Activated naive CD4-positive, alpha-beta T cell treated with anti-CD3 and anti-CD28 coated beads, Interleukin-2, amount 50 U/mL, for 24 hours (primary cell): ENCODE results near the gene CDCP1.

ENCODE experiments used
- H3K27ac Mint-ChIP-seq: one replicate; pipeline ENCODE4 v1.8.0; 2021; ENCODE audit warnings: mild to moderate bottlenecking, mixed read lengths
- H3K27me3 Mint-ChIP-seq: one replicate; pipeline ENCODE4 v1.8.0; 2021; ENCODE audit warnings: mixed read lengths
- H3K36me3 Mint-ChIP-seq: one replicate; pipeline ENCODE4 v1.8.0; 2021; ENCODE audit warnings: mixed read lengths
- H3K4me1 Mint-ChIP-seq: one replicate; pipeline ENCODE4 v1.8.0; 2021; ENCODE audit warnings: mixed read lengths
- H3K4me3 Mint-ChIP-seq: one replicate; pipeline ENCODE4 v1.8.0; 2021; ENCODE audit warnings: mild to moderate bottlenecking, mixed read lengths
- H3K9me3 Mint-ChIP-seq: one replicate; pipeline ENCODE4 v1.8.0; 2021; ENCODE audit warnings: mixed read lengths

CDCP1 gene

GRCh38 chr3:45180051-45180450, 33.9 kb upstream of the CDCP1 start:
- Mint-ChIP-seq H3K27me3 (no peaks in the 10 kb centered on the region), H3K27ac (no peak overlapping the region), H3K9me3 (no peaks in the 10 kb centered on the region), H3K36me3 (no peaks in the 10 kb centered on the region), H3K4me1 (peaks cover 5% of the 10 kb centered on the region), H3K4me3 (no peak overlapping the region)

DNA sequence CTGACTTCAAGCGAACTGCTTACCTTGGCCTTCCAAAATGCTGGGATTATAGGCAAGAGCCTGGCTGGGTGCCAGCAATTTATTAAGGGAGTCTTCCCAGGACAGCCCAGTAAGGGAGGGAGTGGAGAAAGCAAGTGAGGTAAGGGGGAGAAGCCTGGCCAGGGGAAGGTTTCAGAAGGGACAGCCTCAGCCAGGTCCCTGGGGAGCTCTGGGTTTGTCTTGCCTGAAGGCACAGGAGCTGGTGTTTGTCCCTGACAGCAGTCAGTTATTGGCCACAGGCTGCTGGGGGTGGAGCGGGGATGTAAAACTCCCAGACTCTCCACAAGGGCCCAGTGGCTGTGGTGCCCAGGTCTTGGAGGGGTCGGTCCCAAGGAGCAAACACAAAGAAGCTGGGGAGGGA, 33.0 kb upstream of the CDCP1 start:
- H3K4me1 Mint-ChIP-seq, result peaks cover 5% of the 10 kb centered on the region
- H3K27me3 Mint-ChIP-seq, result no peaks in the 10 kb centered on the region
- H3K4me3 Mint-ChIP-seq, result no peak overlapping the region
- no peaks in the 10 kb centered on the region for H3K9me3 Mint-ChIP-seq
- no peak overlapping the region for H3K27ac Mint-ChIP-seq
- no peaks in the 10 kb centered on the region for H3K36me3 Mint-ChIP-seq

DNA sequence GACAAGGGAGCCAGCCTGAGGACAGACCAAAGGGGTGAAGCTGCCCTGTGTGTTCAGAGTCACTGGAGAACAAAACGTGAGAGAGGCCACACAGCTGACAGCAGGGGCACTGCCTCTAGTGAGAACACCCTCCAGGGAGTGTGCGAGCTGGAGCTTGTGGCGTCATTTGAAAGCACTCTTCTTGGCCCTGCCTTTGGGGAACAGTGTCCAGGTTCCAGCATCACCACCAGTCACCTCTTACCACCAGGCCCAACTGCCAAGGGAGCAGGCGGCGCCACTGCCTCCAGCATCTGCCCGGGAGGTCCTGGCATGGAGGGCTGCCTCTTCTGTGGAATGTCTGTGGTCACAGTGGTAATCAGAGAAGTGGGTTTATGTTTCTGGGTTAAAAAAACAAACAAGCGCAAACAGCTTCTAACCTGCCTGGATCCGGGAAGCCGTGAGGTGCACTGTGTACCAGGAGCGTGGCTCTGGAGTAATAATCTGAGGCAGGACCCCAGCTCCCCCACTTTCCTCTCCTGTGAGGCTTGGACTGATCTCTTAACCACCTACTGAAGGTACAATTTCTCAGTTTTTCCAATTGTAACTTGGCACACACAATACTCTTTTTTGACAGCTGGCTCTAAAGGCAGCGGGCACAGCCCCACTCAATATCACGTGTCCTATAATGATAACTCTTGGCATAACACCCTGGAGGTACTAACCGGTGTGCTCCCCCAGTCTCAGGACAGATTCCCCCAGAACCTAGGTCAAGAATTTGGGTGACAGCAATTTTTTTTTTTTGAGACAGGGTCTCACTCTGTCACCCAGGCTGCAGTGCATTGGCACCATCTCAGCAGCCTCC, 32.2 kb upstream of the CDCP1 start:
- Mint-ChIP-seq H3K27ac (no peak overlapping the region), H3K4me1 (peaks cover 5% of the 10 kb centered on the region), H3K4me3 (no peak overlapping the region), H3K36me3 (no peaks in the 10 kb centered on the region), H3K9me3 (no peaks in the 10 kb centered on the region), H3K27me3 (no peaks in the 10 kb centered on the region)

GRCh38 chr3:45176912-45177311, 30.7 kb upstream of the CDCP1 start:
- no peak overlapping the region for H3K27ac Mint-ChIP-seq
- H3K27me3 Mint-ChIP-seq, result no peaks in the 10 kb centered on the region
- no peaks in the 10 kb centered on the region for H3K36me3 Mint-ChIP-seq
- H3K4me3 Mint-ChIP-seq, result no peak overlapping the region
- H3K9me3 Mint-ChIP-seq, result no peaks in the 10 kb centered on the region
- no peaks in the 10 kb centered on the region for H3K4me1 Mint-ChIP-seq

DNA sequence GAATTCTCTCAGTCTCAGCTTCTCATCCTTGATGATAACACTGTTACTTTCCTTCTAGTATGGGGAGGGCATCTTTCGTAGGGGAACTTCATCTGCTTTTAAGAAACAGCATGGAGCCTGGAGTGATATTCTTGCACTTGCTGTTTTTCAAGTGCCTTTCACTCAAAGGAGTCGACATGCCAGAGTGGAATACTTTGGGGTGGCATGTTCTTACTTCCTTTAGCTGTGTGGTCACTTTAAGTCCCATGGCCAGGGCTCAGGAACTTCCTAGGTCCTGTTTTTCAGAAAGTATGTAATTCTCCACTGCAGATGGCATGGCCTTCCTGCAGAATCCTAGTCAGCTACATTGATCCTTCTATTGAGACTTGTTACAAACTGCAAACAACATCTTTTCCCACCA, 28.1 kb upstream of the CDCP1 start:
- Mint-ChIP-seq H3K4me3 (no peak overlapping the region), H3K9me3 (no peaks in the 10 kb centered on the region), H3K36me3 (no peaks in the 10 kb centered on the region), H3K27me3 (no peaks in the 10 kb centered on the region), H3K27ac (no peak overlapping the region), H3K4me1 (peaks cover 15% of the 10 kb centered on the region)

DNA sequence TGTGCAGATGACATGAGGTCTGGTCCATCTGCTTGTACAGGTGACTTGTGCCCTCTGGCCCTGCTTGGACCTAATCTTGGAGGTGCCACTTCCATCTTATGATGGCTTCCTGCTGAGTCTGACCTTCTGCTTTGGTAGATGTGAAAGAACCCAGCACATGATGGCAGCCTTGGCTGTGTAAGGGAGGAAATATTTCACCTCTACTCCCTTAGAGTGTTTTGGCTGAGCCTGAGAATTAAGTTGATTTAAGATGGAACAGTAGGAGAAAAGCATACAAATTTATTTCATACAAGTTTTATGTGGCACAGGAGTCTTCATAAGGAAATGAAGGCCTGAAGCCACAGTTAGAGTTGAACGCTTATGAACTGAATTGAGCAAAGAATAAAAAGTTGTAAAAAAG, 27.6 kb upstream of the CDCP1 start:
- H3K9me3 Mint-ChIP-seq, result no peaks in the 10 kb centered on the region
- no peak overlapping the region for H3K4me3 Mint-ChIP-seq
- no peaks in the 10 kb centered on the region for H3K36me3 Mint-ChIP-seq

DNA sequence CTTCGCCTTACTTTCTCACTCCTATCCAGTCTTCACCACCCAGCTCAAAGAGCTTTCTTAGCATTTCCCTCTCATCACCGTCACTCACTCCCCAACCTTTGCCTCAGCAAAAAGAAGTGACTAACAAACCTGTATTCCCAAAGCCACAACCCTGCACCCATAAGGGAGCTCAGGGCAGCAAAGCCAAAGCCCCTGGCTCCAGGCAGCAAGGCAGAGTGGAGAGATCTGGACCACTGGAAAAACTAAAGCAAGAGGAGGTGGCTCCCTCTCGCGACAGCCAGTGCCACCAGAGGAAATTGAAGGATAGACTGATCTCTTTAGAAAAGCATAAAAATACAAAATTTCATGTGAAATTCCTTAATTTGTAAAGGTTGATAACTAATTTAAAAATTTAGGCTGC, 25.1 kb upstream of the CDCP1 start:
- Mint-ChIP-seq H3K4me3 (no peak overlapping the region), H3K4me1 (peaks cover 40% of the 10 kb centered on the region), H3K27ac (no peak overlapping the region), H3K27me3 (no peaks in the 10 kb centered on the region), H3K36me3 (no peaks in the 10 kb centered on the region), H3K9me3 (no peaks in the 10 kb centered on the region)

More for the DNA sequence above, 27.6 kb upstream of the CDCP1 start:
- Mint-ChIP-seq H3K4me1 (peaks cover 18% of the 10 kb centered on the region), H3K27ac (no peak overlapping the region), H3K27me3 (no peaks in the 10 kb centered on the region)

DNA sequence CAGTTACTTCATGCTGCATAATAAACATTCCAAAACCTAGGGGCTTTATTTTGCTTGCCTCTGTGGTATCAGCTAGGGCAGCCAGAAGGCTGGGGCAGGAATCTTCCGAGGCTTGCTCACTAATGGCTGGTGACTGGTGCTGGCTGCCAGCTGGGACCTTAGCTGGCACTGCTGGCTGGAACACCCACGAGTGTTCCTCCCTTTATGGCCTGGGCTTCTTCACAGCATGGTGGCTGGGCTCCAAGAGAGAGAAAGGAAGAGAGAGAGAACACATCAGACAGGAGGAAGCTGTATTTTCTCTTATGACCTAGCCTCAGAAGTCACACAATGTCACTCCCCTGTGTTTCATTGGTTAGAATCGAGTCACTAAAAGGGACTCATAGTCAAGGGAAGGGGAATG, 23.9 kb upstream of the CDCP1 start:
- no peak overlapping the region for H3K27ac Mint-ChIP-seq
- H3K27me3 Mint-ChIP-seq, result no peaks in the 10 kb centered on the region
- no peak overlapping the region for H3K4me3 Mint-ChIP-seq
- H3K36me3 Mint-ChIP-seq, result peaks cover 4% of the 10 kb centered on the region
- H3K9me3 Mint-ChIP-seq, result no peaks in the 10 kb centered on the region
- peaks cover 41% of the 10 kb centered on the region for H3K4me1 Mint-ChIP-seq

DNA sequence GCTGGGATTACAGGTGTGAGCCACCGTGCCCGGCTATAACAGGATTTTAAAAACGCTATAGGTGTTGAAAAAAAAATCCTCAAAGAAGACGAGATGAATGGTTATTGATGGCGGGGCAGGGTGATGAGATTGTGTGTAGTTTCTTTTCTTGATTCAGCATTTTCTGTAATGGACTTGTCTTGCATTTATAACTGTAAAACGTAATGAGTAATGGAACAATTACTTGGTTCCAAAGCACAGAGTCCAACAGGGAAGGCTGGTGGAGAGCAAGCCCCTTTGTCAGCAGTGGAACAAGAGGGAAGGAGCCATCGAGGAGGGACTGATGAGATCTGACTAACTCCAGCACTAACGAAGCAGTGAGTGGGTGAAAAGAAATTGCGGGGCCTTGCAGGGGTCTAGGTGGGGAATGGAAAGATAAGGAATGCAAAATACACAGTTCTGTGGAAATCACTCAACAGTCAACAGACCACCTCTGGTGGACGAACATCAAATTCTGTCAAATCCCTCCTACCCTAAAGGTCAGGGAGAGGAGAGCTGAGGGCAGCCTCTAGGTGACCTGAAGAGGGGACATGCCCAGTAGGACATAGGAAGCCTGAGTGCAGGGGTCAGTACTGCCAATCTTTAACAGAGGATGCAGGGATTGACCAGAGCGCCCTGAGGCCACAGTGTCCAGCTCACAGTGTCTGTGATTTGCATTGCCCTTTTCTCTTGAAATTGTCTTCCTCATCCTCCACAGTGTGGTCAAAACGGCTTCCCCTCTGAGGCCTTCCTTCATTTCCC, 23.1 kb upstream of the CDCP1 start:
- H3K27ac Mint-ChIP-seq, result peak overlapping the region; percentile 55
- peaks cover 4% of the 10 kb centered on the region for H3K36me3 Mint-ChIP-seq
- peaks cover 41% of the 10 kb centered on the region for H3K4me1 Mint-ChIP-seq
- no peak overlapping the region for H3K4me3 Mint-ChIP-seq
- H3K27me3 Mint-ChIP-seq, result no peaks in the 10 kb centered on the region
- H3K9me3 Mint-ChIP-seq, result no peaks in the 10 kb centered on the region

DNA sequence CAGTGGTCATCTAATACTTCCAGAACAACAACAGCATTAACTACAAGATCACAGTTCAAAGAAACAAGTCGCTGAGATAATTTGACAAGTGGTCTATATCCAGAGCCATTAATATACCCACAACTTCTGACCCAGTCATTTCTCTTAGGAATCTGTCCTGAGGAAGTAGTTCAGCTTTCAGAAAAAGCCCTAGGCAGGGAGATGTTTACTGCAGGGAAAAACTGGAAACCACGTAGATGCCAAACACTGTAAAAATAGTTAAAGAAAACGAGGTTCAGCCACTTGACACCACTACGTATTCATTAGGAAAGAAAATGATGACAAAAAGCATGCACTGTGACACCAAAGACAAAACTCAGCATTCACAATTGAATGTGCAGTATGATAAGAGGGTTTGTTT, 22.3 kb upstream of the CDCP1 start:
- no peak overlapping the region for H3K27ac Mint-ChIP-seq
- H3K36me3 Mint-ChIP-seq, result peaks cover 4% of the 10 kb centered on the region
- no peak overlapping the region for H3K4me3 Mint-ChIP-seq
- no peaks in the 10 kb centered on the region for H3K27me3 Mint-ChIP-seq
- no peaks in the 10 kb centered on the region for H3K9me3 Mint-ChIP-seq
- H3K4me1 Mint-ChIP-seq, result peaks cover 41% of the 10 kb centered on the region

DNA sequence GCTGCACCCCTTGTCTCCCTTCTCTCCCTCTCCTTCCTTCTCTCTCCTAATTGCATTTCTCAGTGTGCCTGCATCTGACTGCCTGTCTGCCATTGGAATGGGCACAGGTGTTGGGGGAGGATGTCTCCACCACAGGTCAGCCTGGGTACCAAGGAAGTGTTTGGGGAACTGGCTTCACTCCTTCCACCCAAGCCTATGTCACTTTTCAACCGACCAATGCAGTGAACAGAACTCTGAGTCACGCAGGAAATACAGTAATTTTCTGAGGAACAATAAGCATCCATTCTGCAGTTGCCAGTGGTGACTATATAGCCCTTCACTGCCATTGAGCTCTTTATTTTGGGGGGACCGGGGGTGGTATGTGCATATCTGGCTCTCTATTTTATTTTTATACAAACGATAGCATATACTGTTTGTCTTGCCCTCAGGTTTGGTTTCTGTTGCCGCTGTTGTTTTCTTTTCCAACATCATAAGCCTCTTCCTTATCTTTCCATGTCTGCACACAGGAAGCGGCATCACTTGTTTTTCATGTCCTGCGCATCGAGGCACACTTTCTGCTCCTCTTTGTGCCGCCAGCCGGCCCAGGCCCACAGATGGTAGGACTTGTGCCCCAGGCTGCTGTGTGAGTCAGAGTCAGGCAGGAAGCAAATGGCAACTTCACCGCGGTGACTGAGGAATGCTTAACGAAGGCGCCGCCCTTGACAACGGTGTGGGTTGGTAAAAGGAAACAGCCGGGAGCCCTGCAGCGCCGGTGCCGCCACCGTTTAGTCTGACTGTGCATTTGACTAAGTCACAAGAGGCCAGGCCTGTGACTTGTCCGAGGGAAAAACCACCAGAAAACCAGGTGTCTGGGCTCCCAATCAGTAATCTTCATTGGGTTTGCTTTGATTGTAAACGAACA, 21.1 kb upstream of the CDCP1 start:
- H3K27me3 Mint-ChIP-seq, result no peaks in the 10 kb centered on the region
- peak overlapping the region; percentile 74 for H3K4me3 Mint-ChIP-seq
- H3K4me1 Mint-ChIP-seq, result peaks cover 41% of the 10 kb centered on the region
- H3K27ac Mint-ChIP-seq, result peak overlapping the region; percentile 96
- peaks cover 4% of the 10 kb centered on the region for H3K36me3 Mint-ChIP-seq
- H3K9me3 Mint-ChIP-seq, result no peaks in the 10 kb centered on the region

DNA sequence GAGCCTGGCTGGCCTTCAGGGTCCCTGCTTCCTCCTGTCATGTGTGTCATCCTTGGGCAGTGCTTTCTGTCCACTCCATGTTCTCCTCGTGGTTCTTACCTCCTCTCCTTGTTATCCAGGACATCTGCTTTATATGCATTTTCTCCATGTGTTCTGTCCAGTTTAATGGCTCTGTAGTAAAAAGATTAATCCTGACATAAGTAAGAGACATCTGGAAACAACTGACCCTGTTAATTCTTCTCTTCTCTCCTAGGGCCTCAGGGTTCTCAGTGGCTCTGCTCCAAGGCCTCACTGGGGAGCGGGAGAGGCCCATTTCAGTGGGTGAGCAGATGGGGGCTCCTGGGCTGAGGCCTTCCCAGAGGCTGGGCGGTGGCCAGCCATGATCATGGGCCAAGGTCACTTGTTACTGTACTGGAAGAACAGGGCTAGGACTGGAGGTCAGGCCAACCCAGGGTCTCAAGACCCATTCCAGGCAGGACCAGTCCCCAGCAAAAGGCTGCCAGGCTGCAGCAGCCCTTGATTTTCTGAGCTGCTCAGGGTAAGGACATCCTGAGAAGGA, 20.2 kb upstream of the CDCP1 start:
- Mint-ChIP-seq H3K9me3 (no peaks in the 10 kb centered on the region), H3K36me3 (peaks cover 4% of the 10 kb centered on the region), H3K4me3 (no peak overlapping the region), H3K27ac (no peak overlapping the region), H3K4me1 (peaks cover 41% of the 10 kb centered on the region), H3K27me3 (no peaks in the 10 kb centered on the region)

GRCh38 chr3:45165497-45166283, 19.5 kb upstream of the CDCP1 start:
- peaks cover 38% of the 10 kb centered on the region for H3K4me1 Mint-ChIP-seq
- H3K36me3 Mint-ChIP-seq, result peaks cover 4% of the 10 kb centered on the region
- H3K27me3 Mint-ChIP-seq, result no peaks in the 10 kb centered on the region
- H3K4me3 Mint-ChIP-seq, result no peak overlapping the region
- H3K27ac Mint-ChIP-seq, result no peak overlapping the region
- no peaks in the 10 kb centered on the region for H3K9me3 Mint-ChIP-seq

GRCh38 chr3:45164056-45164455, 17.9 kb upstream of the CDCP1 start:
- Mint-ChIP-seq H3K27ac (no peak overlapping the region), H3K4me1 (peaks cover 24% of the 10 kb centered on the region), H3K36me3 (peaks cover 4% of the 10 kb centered on the region), H3K4me3 (no peak overlapping the region), H3K9me3 (no peaks in the 10 kb centered on the region), H3K27me3 (no peaks in the 10 kb centered on the region)

DNA sequence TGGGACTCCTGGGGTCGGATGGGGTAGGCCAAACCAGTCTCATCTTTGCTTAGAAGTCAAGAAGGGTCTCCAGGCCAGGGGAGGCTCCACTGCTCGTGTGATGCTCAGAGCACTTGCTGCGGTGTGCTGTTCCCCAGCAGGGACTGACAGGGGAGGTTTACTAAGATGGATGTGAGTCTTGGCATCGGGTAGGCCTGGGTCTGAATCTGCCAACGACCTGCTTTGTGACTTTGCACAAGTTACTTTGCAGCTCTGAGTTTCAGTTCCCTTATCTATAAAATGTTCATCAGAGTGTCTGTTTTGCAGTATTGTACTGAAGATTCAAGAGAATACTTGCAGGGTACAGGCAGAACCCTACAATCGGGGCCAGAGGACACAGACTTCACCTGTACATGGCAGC, 17.3 kb upstream of the CDCP1 start:
- Mint-ChIP-seq H3K4me3 (no peak overlapping the region), H3K4me1 (peaks cover 22% of the 10 kb centered on the region), H3K27me3 (no peaks in the 10 kb centered on the region), H3K9me3 (no peaks in the 10 kb centered on the region), H3K27ac (no peak overlapping the region), H3K36me3 (peaks cover 4% of the 10 kb centered on the region)
